ENCODE results near the gene UNC13B.
"Not testable (repeated sequence)": the region's sequence is repeated elsewhere in the genome, so short reads cannot be mapped to it uniquely, and the experiment has no call there.

UNC13B gene

DNA sequence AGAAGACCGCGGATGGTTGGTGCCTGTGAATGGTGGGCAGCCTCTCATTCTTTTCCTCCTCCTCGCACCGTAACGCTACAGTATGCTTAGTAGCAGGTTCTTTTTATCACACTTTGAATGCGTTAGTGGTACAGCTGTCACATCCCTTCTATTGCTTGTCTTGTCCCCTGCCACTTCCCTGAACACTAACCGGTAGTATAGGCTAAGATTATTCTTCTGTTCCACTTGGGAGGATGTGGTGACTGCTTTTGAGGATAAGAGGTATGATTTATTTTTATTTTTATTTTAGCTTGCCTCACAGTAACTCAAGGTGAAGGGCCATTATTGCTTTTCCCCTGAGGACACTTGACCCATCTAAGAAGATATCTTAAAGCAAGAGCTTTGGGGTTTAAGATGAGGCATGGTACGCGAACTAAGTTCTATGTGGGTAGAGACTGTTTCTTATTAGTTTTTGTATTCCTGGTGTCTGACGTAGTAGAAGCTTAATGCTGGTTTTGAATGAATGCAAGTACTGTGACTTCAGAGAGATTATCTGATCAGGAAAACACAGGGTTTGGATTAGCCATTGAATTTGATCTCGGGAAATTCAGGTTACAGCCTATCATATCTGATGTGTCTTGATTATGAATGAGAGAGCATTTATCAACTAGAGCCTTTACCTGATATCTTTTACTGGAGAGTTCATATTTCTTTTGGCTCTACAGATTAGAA lies 951 bp downstream of the UNC13B start:
- no peak for FAIRE-seq
- no peak for DNase-seq (ENCODE audit: extremely low spot score, insufficient read length, low read depth)

DNA sequence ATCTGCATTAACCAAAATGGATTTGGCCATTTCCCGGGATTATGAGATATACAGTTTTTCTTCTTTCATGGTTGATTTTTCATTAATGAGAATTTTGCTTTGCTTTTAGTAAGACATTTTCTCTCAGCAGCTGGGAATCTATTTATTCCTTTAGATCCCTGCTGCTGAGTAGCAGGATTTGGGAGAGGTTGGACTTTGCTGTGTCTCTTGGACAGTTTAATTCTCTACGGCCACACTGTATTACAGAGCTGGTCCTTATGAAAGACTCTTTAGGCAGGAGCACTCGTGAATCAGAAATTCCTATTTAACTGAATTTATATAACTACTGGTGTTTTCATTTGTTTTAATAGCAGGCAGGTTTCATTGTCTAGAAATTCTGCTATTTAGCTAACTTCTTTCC lies 1.6 kb downstream of the UNC13B start:
- FAIRE-seq, result no peak

DNA sequence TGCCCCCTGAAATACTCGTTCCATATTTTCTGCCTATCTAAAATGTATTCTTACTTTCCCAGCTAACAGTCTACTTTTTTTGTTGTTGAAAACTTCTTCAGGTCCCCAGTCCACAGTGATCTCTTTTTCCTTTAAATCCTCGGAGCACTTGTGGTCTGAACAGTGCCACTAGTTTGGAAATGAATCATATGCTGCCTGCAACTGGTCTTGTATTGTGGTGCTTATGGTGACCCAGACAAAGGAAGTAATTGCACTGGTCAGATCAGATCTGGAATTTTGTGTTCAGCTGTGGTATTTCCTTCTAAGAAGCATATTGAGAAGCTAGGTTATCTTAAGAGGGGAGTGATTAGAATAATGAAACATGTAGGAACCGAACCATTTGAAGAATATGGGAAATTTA lies 2.9 kb downstream of the UNC13B start:
- no peak for FAIRE-seq
- DNase-seq (ENCODE audit: extremely low spot score, insufficient read length, low read depth), result no peak

More for the DNA sequence above, 1.6 kb downstream of the UNC13B start:
- no peak for DNase-seq (ENCODE audit: extremely low spot score, insufficient read length, low read depth)

DNA sequence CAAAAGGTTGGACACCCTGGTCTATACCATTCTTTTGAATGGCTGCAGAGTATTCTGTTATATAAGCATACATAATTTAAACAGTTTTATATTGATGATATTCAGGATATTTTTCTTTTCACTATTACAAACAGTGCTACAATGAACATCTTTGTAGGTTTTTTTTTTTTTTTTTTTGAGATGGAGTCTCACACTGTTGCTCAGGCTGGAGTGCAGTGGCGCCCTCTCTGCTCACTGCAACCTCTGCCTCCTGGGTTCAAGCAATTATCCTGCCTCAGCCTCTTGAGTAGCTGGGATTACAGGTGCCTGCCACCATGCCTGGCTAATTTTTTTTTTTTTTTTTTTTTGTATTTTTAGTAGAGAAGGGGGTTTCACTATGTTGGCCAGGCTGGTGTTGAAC lies 5.6 kb downstream of the UNC13B start:
- FAIRE-seq; DNase-seq (ENCODE audit: extremely low spot score, insufficient read length, low read depth): not testable (repeated sequence)

DNA sequence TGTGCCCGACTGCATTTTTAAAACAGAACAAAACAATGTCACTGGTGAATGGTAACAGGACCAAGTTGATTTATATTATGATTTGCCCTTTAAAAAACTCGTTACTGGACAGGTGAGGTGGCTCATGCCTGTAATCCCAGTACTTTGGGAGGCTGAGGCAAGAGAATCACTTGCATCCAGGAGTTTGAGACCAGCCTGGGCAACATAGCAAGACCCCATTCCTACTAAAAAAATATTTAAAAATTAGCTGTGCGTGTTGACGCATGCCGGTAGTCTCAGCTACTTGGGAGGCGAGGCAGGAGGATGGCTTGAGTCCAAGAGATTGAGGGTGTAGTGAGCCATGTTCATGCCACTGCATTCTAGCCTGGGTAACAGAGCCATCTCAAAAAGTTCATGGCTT lies 7.2 kb downstream of the UNC13B start:
- FAIRE-seq, result no peak
- no peak for DNase-seq (ENCODE audit: extremely low spot score, insufficient read length, low read depth)

DNA sequence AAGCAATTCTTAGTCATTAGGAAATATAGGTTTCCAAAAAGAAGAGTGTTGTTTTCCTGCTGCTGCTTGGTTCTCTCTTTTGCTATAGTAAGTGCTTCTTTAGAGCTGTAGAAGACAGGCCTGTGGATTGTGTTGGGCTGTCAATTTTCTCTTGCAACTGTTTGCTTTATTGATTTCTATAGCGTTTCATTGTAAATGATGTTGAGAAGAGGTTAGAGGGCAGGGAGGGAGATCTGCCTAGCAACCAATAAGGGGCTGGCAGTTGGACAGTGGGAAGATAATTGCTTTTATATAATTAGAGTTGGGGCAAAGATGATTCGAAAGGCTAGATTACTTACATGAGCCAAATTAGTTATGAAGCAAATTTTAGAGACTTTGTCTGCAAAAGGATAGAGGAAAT lies 11.1 kb downstream of the UNC13B start:
- FAIRE-seq (no peak), DNase-seq (ENCODE audit: extremely low spot score, insufficient read length, low read depth) (no peak)

DNA sequence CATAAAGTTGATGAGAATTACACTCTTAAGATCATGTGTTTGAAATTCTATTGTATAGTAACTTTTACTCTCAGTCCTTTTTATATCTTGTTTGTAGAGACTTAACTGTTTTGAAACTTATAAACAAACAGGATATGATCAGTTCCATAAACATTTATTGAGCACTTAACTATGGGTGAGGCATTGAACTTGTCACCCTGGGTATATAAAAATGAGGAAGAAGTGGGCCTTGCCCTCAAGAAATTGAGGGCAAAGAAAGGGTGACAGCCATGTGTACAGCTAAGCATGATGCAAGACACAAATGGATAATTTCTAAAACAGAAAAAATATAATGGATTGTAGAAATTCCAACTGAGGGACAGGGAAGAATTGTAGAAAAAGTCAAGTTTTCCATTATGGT lies 15.7 kb downstream of the UNC13B start:
- DNase-seq (ENCODE audit: extremely low spot score, insufficient read length, low read depth), result no peak
- no peak for FAIRE-seq

DNA sequence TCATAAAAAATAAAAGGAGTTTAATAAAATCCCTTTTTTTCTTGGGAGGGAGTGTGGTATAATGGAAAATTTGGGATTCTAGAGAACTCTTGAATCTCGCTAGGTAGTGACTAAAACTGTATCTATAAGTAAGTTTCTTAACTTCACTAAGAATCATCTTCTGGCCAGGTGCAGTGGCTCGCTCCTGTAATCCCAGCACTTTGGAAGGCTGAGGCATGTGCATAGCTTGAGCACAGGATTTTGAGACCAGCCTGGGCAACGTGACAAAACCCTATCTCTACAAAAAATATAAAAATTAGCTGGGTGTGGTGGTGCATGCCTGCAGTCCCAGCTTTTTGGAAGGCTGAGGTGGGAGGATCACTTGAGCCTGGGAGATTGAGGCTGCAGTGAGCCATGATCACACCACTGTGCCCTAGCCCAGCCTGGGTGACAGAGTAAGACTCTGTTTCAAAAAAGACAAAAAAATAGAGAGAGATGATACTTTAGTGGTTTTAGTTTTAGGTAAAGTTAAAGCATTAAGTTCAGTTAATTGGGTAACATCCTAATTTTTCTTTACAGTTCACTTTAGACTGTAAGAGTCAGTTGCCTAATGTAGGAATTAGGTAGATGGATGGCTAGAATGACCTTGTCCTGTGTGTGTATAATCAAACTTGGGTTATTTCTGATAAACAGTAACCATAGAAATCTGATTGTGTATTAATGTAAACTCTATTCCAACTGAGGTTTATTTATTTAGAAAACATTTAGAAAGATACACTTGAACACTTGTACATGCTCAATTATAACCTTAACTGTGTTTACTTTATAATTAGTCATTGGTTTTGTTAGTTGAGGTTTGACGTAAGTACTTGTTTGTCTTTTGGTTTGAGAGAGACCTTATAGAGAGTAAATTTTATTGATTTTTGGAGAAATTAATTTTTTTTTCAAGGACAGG lies 17.8 kb downstream of the UNC13B start:
- no peak for FAIRE-seq
- no peak for DNase-seq (ENCODE audit: extremely low spot score, insufficient read length, low read depth)

DNA sequence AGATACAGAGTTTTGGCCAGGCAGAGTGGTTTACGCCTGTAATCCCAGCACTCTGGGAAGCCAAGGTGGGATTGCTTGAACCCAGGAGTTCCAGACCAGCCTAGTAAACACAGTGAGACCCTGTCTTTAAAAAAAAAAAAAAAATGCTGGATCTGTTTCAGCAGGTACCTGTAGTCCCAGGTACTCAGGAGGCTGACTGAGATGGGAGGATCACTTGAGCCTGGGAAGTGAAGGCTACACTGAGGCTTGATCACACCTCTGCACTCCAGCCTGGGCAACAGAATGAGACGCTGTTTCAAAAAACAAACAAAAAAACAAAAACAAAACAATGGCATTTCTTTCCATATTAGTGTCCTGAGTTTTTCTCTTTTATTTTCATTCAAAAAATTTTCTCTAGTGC lies 19.0 kb downstream of the UNC13B start:
- FAIRE-seq (no peak), DNase-seq (ENCODE audit: extremely low spot score, insufficient read length, low read depth) (no peak)

DNA sequence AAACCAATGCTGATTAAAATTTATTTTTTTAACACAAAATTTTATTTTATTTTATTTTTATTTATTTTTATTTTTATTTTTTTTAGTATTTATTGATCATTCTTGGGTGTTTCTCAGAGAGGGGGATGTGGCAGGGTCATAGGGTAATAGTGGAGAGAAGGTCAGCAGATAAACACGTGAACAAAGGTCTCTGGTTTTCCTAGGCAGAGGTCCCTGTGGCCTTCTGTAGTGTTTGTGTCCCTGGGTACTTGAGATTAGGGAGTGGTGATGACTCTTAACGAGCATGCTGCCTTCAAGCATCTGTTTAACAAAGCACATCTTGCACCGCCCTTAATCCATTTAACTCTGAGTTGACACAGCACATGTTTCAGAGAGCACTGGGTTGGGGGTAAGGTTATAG lies 20.6 kb downstream of the UNC13B start:
- not testable (repeated sequence) for DNase-seq (ENCODE audit: extremely low spot score, insufficient read length, low read depth); FAIRE-seq

DNA sequence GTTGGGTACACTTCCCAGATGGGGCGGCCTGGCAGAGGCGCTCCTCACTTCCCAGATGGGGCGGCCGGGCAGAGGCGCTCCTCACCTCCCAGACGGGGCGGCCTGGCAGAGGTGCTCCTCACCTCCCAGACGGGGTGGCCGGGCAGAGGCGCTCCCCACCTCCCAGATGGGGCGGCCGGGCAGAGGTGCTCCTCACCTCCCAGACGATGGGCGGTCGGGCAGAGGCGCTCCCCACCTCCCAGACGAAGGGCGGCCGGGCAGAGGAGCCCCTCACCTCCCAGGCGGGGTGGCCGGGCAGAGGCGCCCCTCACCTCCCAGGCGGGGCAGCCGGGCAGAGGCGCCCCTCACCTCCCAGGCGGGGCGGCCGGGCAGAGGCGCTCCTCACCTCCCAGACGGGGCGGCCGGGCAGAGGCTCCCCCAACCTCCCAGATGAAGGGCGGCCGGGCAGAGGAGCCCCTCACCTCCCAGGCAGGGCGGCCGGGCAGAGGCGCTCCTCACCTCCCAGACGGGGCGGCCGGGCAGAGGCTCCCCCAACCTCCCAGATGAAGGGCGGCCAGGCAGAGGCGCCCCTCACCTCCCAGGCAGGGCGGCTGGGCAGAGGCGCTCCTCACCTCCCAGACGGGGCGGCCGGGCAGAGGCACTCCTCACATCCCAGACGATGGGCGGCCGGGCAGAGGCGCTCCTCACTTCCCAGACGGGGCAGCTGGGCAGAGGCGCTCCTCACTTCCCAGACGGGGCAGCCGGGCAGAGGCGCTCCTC lies 21.4 kb downstream of the UNC13B start:
- FAIRE-seq; DNase-seq (ENCODE audit: extremely low spot score, insufficient read length, low read depth): not testable (repeated sequence)

DNA sequence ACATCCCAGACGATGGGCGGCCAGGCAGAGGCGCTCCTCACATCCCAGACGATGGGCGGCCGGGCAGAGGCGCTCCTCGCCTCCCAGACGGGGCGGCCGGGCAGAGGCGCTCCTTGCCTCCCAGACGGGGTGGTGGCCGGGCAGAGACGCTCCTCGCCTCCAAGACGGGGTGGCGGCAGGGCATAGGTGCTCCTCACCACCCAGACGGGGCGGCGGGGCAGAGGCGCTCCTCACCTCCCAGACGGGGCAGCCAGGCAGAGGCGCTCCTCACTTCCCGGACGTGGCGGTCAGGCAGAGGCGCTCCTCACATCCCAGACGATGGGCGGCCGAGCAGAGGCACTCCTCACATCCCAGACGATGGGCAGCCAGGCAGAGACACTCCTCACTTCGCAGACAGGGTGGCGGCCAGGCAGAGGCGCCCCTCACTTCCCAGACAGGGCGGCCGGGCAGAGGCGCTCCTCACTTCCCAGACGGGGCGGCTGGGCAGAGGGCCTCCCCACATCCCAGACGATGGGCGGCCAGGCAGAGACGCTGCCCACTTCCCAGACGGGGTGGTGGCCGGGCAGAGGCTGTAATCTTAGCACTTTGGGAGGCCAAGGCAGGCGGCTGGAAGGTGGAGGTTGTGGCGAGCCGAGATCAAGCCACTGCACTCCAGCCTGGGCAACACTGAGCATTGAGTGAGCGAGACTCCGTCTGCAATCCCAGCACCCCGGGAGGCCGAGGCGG lies 22.1 kb downstream of the UNC13B start:
- DNase-seq (ENCODE audit: extremely low spot score, insufficient read length, low read depth); FAIRE-seq: not testable (repeated sequence)

DNA sequence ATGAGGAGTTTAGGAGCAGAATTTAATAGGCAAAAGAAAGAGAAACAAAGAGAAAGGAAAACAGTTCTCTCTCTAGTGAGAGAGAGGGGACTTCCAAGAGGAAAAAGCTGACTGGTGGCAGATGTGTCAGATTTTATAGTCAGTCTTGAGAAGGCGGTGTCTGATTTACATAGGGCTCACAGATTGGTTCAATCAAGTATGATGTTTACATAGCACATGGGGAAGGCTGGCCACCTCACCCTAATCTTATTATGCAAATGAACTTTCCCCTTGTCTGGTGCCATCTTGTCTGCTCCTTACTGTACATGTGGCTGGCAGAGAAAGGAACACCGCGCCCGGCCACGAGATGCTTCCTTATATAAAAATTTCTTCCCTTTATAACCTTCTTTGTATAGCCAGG lies 24.7 kb downstream of the UNC13B start:
- no peak for FAIRE-seq
- DNase-seq (ENCODE audit: extremely low spot score, insufficient read length, low read depth), result no peak

DNA sequence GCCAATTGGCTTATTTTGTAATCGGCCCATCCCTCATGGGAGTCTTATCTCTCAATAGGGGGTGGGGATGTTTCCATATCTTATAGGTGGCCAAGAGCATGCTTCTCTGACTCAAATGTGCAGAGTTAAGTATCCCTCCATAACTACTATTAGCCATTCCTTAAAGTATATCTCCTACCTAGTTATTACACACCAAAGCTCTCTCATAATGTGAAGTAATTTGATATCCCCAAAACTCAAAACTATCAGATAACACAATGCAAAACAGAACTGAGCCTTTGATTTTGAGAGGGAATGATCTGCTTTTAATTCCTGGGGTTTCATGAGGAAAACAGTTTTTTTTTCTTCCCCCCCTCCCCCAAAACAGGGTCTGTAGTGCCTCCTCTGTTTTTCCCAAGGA lies 28.4 kb downstream of the UNC13B start:
- FAIRE-seq (no peak), DNase-seq (ENCODE audit: extremely low spot score, insufficient read length, low read depth) (no peak)

DNA sequence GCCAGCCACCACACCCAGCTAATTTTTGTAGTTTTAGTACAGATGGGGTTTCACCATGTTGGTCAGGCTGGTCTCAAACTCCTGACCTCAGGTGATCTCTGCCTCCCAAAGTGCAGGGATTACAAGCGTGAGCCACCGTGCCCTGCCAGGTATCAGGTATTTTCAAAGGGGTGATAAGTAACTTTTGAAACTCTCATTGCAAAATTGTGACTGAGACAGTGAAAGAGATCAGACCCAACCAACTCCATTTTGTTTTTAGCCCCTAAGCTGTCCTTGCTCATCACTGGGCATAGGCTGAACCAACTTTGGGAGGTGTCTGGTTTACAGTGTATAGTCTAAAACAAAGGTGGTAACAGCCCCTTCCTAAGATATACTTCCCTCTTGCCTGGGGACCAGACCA lies 29.3 kb downstream of the UNC13B start:
- FAIRE-seq, result no peak

DNA sequence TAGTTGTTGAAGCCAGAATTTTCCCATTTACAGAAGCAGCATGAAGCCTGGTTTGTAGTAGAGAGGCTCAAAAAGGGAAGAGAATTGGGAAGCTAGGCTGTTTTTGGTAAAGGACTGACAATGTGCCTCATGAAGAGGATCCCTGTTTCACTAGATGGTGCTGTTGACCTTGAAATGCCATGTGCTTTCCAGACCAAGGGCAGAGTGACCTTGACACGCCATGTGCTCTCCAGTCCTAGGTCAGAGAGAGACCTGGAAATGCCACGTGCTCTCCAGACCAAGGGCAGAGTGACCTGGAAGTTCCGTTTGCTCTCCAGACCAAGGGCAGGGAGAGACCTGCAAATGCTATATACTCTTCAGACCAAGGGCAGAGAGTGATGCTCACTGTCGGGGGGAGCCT lies 32.0 kb downstream of the UNC13B start:
- DNase-seq (ENCODE audit: extremely low spot score, insufficient read length, low read depth) (no peak), FAIRE-seq (no peak)

More for the DNA sequence above, 29.3 kb downstream of the UNC13B start:
- DNase-seq (ENCODE audit: extremely low spot score, insufficient read length, low read depth), result no peak

DNA sequence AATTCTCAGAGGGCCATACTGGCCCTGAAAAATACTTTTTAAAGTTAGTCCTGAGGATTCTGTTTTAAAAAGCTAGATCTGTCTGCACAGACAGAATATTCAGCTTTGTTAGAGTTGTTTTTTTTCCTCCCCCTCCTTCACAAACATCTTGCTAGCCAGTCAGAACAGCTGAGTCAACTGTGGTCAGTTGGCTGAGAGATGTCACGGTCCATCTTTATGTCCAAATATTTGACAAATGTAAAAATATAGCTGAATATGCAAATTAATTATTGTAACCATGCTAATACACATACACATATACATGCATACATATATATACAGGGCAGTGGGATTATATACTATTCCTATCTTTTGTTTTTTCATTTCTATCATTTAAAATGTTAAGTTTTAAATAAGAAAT lies 33.9 kb downstream of the UNC13B start:
- FAIRE-seq (no peak), DNase-seq (ENCODE audit: extremely low spot score, insufficient read length, low read depth) (no peak)

DNA sequence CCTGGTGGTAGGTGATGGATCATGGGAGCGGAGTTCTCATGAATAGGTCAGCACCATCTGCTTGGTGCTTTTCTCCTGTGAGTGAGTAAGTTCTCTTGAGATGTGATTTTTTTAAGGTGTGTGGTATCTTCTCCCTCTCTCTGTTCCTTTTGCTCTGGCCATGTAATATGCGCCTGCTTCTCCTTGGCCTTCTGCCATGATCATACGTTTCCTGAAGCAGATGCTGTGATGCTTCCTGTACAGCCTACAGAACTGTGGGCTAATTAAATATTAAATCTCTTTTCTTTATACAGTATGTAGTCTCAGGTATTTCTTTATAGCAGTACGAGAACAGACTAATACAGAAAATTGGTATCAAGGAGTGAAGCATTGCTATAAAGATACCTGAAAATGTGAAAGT lies 36.4 kb downstream of the UNC13B start:
- DNase-seq (ENCODE audit: extremely low spot score, insufficient read length, low read depth), result no peak
- no peak for FAIRE-seq

DNA sequence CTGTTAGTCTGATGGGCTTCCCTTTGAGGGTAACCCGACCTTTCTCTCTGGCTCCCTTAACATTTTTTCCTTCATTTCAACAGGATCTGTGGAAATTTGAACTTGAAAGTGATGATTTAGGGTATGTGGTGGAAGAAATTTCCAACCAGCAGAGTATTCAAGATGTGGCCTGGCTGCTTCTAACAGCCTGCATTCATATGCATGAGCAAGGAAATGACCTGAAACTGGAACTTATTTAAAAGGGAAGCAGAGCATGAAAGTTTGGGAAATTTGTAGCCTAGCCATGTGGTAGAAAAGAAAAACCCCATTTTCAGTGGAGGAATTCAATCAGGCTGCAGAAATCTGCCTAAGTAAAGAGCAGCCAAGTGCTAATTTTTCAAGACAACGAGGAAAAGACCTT lies 41.7 kb downstream of the UNC13B start:
- no peak for FAIRE-seq
- no peak for DNase-seq (ENCODE audit: extremely low spot score, insufficient read length, low read depth)

DNA sequence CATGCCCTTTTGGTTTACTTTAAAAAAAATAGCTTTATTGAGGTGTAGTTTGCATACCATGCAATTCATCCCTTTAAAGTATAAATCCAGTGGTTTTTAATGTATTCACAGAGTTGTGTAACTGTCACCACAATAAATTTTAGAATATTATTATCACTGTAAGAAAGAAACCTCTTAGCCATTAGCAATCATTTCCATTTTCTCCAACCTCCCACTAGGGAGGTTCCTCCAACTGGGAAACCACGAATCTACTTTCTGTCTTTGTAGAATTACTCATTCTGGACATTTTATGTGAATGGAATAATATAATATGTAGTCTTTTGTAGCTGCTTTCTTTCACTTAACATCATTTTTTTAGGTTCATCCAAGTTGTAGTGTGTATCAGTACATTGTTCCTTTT lies 43.5 kb downstream of the UNC13B start:
- FAIRE-seq, result no peak
- DNase-seq (ENCODE audit: extremely low spot score, insufficient read length, low read depth), result no peak
